Mesenteric fat pad (tissue), 1 donor: Measurements from ENCODE around the gene IRAK3. TPM values are rescaled to one million over a fixed set of nuclear protein-coding genes. Genes with fewer than 3 reads are reported as not detected.

ENCODE experiments used
- DNase-seq: peaks from one replicate; pipeline ENCODE4 v3.0.0-alpha.2; 2020; ENCODE audit warnings: low spot score
- total RNA-seq: library from RNA; stranded (reverse); fragmentation: NEBNext Ultra II Directional; extraction: Animal tissue kit (Norgen Biotek cat#: 25700); gene quantifications from one replicate; pipeline ENCODE4 v1.2.1, GENCODE V29; 2021
- donor health status: DM: yes; HTN: yes; CAD: no.

IRAK3 gene
- total RNA-seq, 1 donor from 2014 or later: 58.9 TPM

- DNase-seq: no peak
These were observed 63.8 kb downstream of the IRAK3 start for GRCh38 chr12:66252771-66253170.

GRCh38 chr12:66255737-66256136, 66.7 kb downstream of the IRAK3 start:
- DNase-seq: no peak

- no peak for DNase-seq
These were observed 69.0 kb downstream of the IRAK3 start for GRCh38 chr12:66258011-66258410.

GRCh38 chr12:66262737-66263136, 73.7 kb downstream of the IRAK3 start:
- DNase-seq: no peak

- no peak for DNase-seq
These were observed 79.5 kb downstream of the IRAK3 start for GRCh38 chr12:66268562-66268961.

- no peak for DNase-seq
These were observed 80.1 kb downstream of the IRAK3 start for GRCh38 chr12:66269142-66269541.

GRCh38 chr12:66269757-66270383, 80.9 kb downstream of the IRAK3 start:
- DNase-seq: no peak

GRCh38 chr12:66270613-66271012, 81.6 kb downstream of the IRAK3 start:
- no peak for DNase-seq

- DNase-seq: no peak
These were observed 83.6 kb downstream of the IRAK3 start for GRCh38 chr12:66272650-66273049.

GRCh38 chr12:66273147-66273546, 84.1 kb downstream of the IRAK3 start:
- DNase-seq: no peak

- no peak for DNase-seq
These were observed 86.0 kb downstream of the IRAK3 start for GRCh38 chr12:66275040-66275439.

- DNase-seq: no peak
These were observed 90.2 kb downstream of the IRAK3 start for GRCh38 chr12:66279123-66279712.

- no peak for DNase-seq
These were observed 91.5 kb downstream of the IRAK3 start for GRCh38 chr12:66280561-66280960.

GRCh38 chr12:66282244-66282643, 93.2 kb downstream of the IRAK3 start:
- DNase-seq: no peak

- no peak for DNase-seq
These were observed 98.3 kb downstream of the IRAK3 start for GRCh38 chr12:66287275-66287674.

GRCh38 chr12:66288121-66288520, 99.1 kb downstream of the IRAK3 start:
- no peak for DNase-seq

- no peak for DNase-seq
These were observed 100.5 kb downstream of the IRAK3 start for GRCh38 chr12:66289485-66289884.

GRCh38 chr12:66290716-66291200, 101.7 kb downstream of the IRAK3 start:
- DNase-seq: no peak

- DNase-seq: no peak
These were observed 107.2 kb downstream of the IRAK3 start for GRCh38 chr12:66296176-66296683.

GRCh38 chr12:66297080-66297479, 108.1 kb downstream of the IRAK3 start:
- no peak for DNase-seq

GRCh38 chr12:66297923-66298322, 108.9 kb downstream of the IRAK3 start:
- no peak for DNase-seq

GRCh38 chr12:66301944-66302826, 113.2 kb downstream of the IRAK3 start, which contains the start of gene HELB:
HELB (plus strand) TSS chr12:66302493; CDS start chr12:66302604, 111 bp downstream.
- DNase-seq: peak; percentile 99
